ENCODE results near the gene ANKRD45.
A peak's percentile ranks its signal among the peaks of the same experiment; 100 is the strongest.

The ANKRD45 gene

DNA sequence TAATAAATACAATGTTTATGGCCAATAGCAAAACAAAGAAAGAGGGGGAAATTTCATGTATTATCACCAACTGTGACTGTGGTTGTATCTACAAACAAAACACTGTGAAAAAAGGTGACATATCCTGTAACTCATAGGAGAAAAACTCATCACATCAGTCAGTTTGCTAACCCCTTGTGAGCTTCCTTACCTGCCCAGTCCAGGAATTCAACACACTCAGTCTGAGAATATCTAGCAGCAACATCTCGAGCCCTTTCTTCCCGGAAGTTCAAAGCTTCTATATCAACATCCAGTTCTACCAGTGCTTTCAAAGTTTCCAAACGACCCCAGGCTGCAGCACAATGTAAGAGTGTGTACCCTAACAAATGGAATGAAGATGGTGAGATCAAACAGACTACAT is 23.0 kb downstream of the ANKRD45 start:
- TF ChIP-seq FOXM1 (IDR thresholded peaks at IDR 0.05; ENCODE audit: borderline replicate concordance, low read depth) (no peak), EGR1 (IDR thresholded peaks at IDR 0.05) (no peak), TCF12 (IDR thresholded peaks at IDR 0.05; ENCODE audit: low read depth) (no peak), YY1 (IDR thresholded peaks at IDR 0.05; ENCODE audit: low read depth) (no peak), CREB1 (IDR thresholded peaks at IDR 0.05; ENCODE audit: low read depth) (no peak), TEAD4 (IDR thresholded peaks at IDR 0.05) (no peak), CEBPB (IDR thresholded peaks at IDR 0.05) (no peak), NFIC (IDR thresholded peaks at IDR 0.05) (no peak), ZBTB7A (IDR thresholded peaks at IDR 0.05; ENCODE audit: low read depth) (no peak), EP300 (IDR thresholded peaks at IDR 0.05; ENCODE audit: borderline replicate concordance) (no peak), TAF1 (IDR thresholded peaks at IDR 0.05; ENCODE audit: low read depth) (no peak)
- TF ChIP-seq, protein P1, sequence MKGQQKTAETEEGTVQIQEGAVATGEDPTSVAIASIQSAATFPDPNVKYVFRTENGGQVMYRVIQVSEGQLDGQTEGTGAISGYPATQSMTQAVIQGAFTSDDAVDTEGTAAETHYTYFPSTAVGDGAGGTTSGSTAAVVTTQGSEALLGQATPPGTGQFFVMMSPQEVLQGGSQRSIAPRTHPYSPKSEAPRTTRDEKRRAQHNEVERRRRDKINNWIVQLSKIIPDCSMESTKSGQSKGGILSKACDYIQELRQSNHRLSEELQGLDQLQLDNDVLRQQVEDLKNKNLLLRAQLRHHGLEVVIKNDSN (IDR thresholded peaks at IDR 0.05) = no peak
- TF ChIP-seq, protein P2, sequence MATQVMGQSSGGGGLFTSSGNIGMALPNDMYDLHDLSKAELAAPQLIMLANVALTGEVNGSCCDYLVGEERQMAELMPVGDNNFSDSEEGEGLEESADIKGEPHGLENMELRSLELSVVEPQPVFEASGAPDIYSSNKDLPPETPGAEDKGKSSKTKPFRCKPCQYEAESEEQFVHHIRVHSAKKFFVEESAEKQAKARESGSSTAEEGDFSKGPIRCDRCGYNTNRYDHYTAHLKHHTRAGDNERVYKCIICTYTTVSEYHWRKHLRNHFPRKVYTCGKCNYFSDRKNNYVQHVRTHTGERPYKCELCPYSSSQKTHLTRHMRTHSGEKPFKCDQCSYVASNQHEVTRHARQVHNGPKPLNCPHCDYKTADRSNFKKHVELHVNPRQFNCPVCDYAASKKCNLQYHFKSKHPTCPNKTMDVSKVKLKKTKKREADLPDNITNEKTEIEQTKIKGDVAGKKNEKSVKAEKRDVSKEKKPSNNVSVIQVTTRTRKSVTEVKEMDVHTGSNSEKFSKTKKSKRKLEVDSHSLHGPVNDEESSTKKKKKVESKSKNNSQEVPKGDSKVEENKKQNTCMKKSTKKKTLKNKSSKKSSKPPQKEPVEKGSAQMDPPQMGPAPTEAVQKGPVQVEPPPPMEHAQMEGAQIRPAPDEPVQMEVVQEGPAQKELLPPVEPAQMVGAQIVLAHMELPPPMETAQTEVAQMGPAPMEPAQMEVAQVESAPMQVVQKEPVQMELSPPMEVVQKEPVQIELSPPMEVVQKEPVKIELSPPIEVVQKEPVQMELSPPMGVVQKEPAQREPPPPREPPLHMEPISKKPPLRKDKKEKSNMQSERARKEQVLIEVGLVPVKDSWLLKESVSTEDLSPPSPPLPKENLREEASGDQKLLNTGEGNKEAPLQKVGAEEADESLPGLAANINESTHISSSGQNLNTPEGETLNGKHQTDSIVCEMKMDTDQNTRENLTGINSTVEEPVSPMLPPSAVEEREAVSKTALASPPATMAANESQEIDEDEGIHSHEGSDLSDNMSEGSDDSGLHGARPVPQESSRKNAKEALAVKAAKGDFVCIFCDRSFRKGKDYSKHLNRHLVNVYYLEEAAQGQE (IDR thresholded peaks at IDR 0.05; ENCODE audit: low read depth) = no peak

DNA sequence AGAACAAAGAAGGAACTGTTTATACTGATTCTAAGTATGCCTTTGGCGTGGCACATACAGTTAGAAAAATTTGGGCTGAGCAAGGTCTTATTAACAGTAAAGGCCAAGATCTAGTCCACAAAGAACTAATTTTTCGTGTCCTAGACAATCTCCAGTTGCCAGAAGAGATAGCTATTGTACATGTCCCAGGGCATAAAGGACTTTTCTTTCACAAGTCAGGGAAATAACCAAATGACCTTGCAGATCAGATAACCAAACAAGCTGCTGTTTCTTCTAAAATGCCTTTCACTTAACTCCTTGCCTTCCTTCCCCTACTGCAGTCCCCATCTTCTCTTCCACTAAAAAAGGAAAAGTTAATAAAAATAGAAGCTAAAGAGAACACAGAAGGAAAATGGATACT is 30.5 kb downstream of the ANKRD45 start:
- TF ChIP-seq YY1 (IDR thresholded peaks at IDR 0.05; ENCODE audit: low read depth) (no peak), EP300 (IDR thresholded peaks at IDR 0.05; ENCODE audit: borderline replicate concordance) (no peak), TAF1 (IDR thresholded peaks at IDR 0.05; ENCODE audit: low read depth) (no peak)
- TF ChIP-seq, protein P1 (IDR thresholded peaks at IDR 0.05) = no peak
- TF ChIP-seq, protein P3, sequence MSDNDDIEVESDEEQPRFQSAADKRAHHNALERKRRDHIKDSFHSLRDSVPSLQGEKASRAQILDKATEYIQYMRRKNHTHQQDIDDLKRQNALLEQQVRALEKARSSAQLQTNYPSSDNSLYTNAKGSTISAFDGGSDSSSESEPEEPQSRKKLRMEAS (IDR thresholded peaks at IDR 0.05) = no peak

DNA sequence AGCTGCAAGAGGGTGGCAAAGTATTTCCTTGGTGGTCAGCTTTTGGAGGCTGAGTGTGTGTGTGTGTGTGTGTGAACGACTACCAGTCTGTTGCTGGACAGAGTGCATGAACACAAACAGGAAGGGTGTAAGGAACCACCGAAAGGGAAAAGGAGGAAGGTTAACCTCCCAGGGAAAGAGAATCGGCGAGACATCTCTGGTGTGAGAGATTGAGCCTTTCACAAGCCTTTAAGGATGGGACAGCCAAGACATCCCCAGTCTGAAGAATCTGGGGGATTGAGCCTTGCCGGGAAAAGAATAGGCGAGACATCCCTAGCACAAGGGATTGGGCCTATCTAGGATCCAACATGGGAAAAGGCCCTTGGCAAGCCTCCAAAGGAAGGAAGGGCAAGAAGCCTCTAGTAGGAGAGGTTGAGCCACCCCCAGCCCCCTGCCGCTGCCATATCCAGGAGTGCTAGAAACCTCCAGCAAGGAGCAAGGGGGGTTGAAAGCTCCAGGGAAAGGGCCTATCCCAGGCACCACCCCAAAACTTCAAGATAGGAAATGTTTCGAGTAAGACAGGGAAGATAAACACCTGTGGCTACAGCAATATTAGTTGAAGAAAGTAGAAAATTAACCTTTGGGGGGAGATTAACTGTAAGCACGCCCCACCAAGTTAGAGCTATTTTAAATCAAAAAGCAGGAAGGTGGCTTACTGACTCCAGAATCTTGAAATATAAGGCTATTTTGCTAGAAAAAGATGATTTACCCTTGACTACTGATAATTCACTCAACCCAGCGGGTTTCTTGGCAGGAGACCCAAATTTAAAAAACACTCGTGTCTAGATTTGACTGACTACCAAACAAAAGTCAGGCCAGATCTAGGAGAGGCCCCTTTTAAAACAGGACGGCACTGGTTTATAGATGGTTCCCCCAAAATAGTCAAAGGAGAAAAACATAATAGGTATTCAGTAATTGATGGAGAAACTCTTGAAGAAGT is 31.3 kb downstream of the ANKRD45 start:
- no peak for TF ChIP-seq FOXM1 (IDR thresholded peaks at IDR 0.05; ENCODE audit: borderline replicate concordance, low read depth)
- TF ChIP-seq TAF1 (IDR thresholded peaks at IDR 0.05; ENCODE audit: low read depth) = no peak
- TF ChIP-seq TCF12 (IDR thresholded peaks at IDR 0.05; ENCODE audit: low read depth) = no peak
- TF ChIP-seq CEBPB (IDR thresholded peaks at IDR 0.05) = no peak
- no peak for TF ChIP-seq CREB1 (IDR thresholded peaks at IDR 0.05; ENCODE audit: low read depth)
- TF ChIP-seq EP300 (IDR thresholded peaks at IDR 0.05; ENCODE audit: borderline replicate concordance) = no peak
- TF ChIP-seq RAD21 (IDR thresholded peaks at IDR 0.05; ENCODE audit: low read depth) = no peak
- TF ChIP-seq, protein P3 (IDR thresholded peaks at IDR 0.05) = no peak
- no peak for TF ChIP-seq TEAD4 (IDR thresholded peaks at IDR 0.05)
- TF ChIP-seq NFIC (IDR thresholded peaks at IDR 0.05) = no peak
- TF ChIP-seq YY1 (IDR thresholded peaks at IDR 0.05; ENCODE audit: low read depth) = no peak
- TF ChIP-seq ZBTB7A (IDR thresholded peaks at IDR 0.05; ENCODE audit: low read depth) = no peak
- TF ChIP-seq, protein P1 (IDR thresholded peaks at IDR 0.05) = no peak
- no peak for TF ChIP-seq EGR1 (IDR thresholded peaks at IDR 0.05)
- TF ChIP-seq, protein P2 (IDR thresholded peaks at IDR 0.05; ENCODE audit: low read depth) = no peak

DNA sequence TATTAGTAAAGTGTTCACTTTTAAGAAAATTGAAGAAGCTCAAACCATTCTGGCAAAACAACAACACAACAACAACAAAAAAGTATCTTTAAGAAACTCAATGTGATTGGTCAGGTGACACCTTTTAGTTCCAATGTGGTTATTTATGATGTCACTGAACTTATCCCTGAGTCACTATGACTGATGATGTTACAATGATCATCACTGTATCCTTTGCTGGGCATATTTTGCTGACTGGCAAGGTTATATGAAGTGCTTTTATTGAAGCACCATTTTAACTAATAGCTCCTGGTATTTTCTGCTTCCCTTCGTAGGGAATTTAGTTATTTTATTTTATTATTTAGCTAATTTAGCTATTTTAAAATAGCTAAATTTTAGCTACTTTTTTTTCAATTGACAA is 34.5 kb downstream of the ANKRD45 start, which contains the start of gene TEX50:
TEX50 (plus strand) TSS at position 223 of the 400 bp plus-strand sequence. CDS start 184 bp downstream, outside the sequence.
- TF ChIP-seq EGR1 (IDR thresholded peaks at IDR 0.05) = no peak
- no peak for TF ChIP-seq FOXM1 (IDR thresholded peaks at IDR 0.05; ENCODE audit: borderline replicate concordance, low read depth)
- no peak for TF ChIP-seq CREB1 (IDR thresholded peaks at IDR 0.05; ENCODE audit: low read depth)
- TF ChIP-seq, protein P1 (IDR thresholded peaks at IDR 0.05) = no peak

DNA sequence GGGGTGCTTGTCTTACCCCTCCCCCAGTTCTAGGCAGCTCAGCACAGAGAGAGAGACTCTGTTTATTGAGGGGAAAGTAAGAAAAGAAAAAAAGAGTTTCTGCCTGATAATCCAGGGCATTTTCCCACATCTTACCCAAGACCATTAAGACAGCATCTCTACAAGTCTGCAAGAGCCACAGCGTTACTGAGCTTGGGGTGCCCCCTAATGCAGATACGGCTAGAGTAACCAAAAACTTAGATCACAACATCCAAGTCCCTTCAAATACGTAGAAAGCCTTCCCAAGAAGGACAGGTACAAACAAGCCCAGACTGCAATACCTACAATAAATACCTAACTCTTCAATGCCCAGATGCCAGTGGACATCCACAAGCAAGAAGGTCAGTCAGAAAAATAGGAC is 40.8 kb downstream of the ANKRD45 start:
- TF ChIP-seq ZBTB7A (IDR thresholded peaks at IDR 0.05; ENCODE audit: low read depth) (no peak), RAD21 (IDR thresholded peaks at IDR 0.05; ENCODE audit: low read depth) (0 out of 2 replicates have a peak, but pooled peaks have one; percentile 5), CEBPB (IDR thresholded peaks at IDR 0.05) (no peak), YY1 (IDR thresholded peaks at IDR 0.05; ENCODE audit: low read depth) (no peak)
